ENCODE results near the gene CPB2.

CPB2 gene

DNA sequence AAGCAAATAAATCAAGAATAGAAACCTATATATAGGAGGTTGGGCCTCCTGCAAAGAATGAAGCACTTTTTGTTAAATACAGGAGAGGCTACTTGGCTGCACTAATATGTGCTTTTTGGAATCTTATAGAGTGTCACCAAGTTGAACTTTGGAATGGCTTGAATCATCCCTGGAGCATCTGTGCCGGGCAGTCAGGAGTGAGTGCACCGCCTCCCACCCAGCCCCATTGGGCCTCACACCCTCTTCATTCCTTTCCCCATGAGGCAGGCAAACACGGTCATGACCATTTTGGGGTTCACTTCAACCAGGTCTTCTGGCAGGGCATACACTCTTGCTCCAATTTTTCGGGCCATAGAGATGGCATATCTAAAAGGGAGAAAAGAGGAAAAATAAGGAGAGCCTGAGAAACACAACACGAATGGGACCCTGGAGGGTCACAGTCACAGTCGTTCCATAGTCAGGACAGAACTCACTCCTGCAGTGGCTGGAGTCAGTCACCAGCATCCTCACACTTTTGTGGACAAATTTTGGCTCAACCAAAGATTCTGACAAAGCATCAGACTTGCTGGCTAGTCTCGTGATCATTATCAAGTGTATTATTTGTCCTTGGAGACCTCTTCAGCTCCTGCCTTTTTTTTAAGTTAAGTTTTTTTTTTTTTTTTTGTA lies 22.7 kb upstream of the CPB2 start:
- ATAC-seq = no peak
- TF ChIP-seq ZC3H10 (CRISPR knock-in tag; IDR thresholded peaks at IDR 0.05) = no peak
- TF ChIP-seq PPARA (CRISPR knock-in tag; IDR thresholded peaks at IDR 0.05; ENCODE audit: borderline replicate concordance) = no peak
- no peak for TF ChIP-seq SNAI2 (CRISPR knock-in tag; IDR thresholded peaks at IDR 0.05)
- no peak for TF ChIP-seq CSDC2 (CRISPR knock-in tag; IDR thresholded peaks at IDR 0.05)
- TF ChIP-seq TSHZ2 (CRISPR knock-in tag; IDR thresholded peaks at IDR 0.05) = no peak
- no peak for TF ChIP-seq GLIS3 (CRISPR knock-in tag; IDR thresholded peaks at IDR 0.05)
- TF ChIP-seq BACH2 (CRISPR knock-in tag; IDR thresholded peaks at IDR 0.05; ENCODE audit: borderline replicate concordance) = no peak
- TF ChIP-seq, protein P1, sequence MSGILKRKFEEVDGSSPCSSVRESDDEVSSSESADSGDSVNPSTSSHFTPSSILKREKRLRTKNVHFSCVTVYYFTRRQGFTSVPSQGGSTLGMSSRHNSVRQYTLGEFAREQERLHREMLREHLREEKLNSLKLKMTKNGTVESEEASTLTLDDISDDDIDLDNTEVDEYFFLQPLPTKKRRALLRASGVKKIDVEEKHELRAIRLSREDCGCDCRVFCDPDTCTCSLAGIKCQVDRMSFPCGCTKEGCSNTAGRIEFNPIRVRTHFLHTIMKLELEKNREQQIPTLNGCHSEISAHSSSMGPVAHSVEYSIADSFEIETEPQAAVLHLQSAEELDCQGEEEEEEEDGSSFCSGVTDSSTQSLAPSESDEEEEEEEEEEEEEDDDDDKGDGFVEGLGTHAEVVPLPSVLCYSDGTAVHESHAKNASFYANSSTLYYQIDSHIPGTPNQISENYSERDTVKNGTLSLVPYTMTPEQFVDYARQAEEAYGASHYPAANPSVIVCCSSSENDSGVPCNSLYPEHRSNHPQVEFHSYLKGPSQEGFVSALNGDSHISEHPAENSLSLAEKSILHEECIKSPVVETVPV (CRISPR knock-in tag; IDR thresholded peaks at IDR 0.05) = no peak
- no peak for TF ChIP-seq ARNTL (CRISPR knock-in tag; IDR thresholded peaks at IDR 0.05; ENCODE audit: borderline replicate concordance, low read depth)
- no peak for TF ChIP-seq ESRRG (CRISPR knock-in tag; IDR thresholded peaks at IDR 0.05)
- no peak for TF ChIP-seq RARB (CRISPR knock-in tag; IDR thresholded peaks at IDR 0.05)
- no peak for TF ChIP-seq ZNF8 (CRISPR knock-in tag; IDR thresholded peaks at IDR 0.05)
- TF ChIP-seq OSR1 (CRISPR knock-in tag; IDR thresholded peaks at IDR 0.05) = no peak
- no peak for TF ChIP-seq ZFP30 (CRISPR knock-in tag; IDR thresholded peaks at IDR 0.05)
- TF ChIP-seq, protein P2, sequence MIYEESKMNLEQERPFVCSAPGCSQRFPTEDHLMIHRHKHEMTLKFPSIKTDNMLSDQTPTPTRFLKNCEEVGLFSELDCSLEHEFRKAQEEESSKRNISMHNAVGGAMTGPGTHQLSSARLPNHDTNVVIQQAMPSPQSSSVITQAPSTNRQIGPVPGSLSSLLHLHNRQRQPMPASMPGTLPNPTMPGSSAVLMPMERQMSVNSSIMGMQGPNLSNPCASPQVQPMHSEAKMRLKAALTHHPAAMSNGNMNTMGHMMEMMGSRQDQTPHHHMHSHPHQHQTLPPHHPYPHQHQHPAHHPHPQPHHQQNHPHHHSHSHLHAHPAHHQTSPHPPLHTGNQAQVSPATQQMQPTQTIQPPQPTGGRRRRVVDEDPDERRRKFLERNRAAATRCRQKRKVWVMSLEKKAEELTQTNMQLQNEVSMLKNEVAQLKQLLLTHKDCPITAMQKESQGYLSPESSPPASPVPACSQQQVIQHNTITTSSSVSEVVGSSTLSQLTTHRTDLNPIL (CRISPR knock-in tag; IDR thresholded peaks at IDR 0.05; ENCODE audit: low read depth) = no peak
- no peak for TF ChIP-seq ZNF565 (CRISPR knock-in tag; conservative IDR thresholded peaks at IDR 0.05; ENCODE audit: low read depth)
- no peak for TF ChIP-seq TOX (CRISPR knock-in tag; IDR thresholded peaks at IDR 0.05; ENCODE audit: borderline replicate concordance)
- TF ChIP-seq, protein P3, sequence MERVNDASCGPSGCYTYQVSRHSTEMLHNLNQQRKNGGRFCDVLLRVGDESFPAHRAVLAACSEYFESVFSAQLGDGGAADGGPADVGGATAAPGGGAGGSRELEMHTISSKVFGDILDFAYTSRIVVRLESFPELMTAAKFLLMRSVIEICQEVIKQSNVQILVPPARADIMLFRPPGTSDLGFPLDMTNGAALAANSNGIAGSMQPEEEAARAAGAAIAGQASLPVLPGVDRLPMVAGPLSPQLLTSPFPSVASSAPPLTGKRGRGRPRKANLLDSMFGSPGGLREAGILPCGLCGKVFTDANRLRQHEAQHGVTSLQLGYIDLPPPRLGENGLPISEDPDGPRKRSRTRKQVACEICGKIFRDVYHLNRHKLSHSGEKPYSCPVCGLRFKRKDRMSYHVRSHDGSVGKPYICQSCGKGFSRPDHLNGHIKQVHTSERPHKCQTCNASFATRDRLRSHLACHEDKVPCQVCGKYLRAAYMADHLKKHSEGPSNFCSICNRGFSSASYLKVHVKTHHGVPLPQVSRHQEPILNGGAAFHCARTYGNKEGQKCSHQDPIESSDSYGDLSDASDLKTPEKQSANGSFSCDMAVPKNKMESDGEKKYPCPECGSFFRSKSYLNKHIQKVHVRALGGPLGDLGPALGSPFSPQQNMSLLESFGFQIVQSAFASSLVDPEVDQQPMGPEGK (CRISPR knock-in tag; IDR thresholded peaks at IDR 0.05; ENCODE audit: borderline replicate concordance) = no peak

GRCh38 chr13:46126552-46127357 lies 21.9 kb upstream of the CPB2 start:
- peak; percentile 100 for ATAC-seq
- TF ChIP-seq TCF4 (CRISPR knock-in tag; IDR thresholded peaks at IDR 0.05; ENCODE audit: borderline replicate concordance) (no peak), ISL1 (CRISPR knock-in tag; IDR thresholded peaks at IDR 0.05) (no peak), CSDC2 (CRISPR knock-in tag; IDR thresholded peaks at IDR 0.05) (no peak), GLIS3 (CRISPR knock-in tag; IDR thresholded peaks at IDR 0.05) (no peak), ZNF565 (CRISPR knock-in tag; conservative IDR thresholded peaks at IDR 0.05; ENCODE audit: low read depth) (no peak), SNAI2 (CRISPR knock-in tag; IDR thresholded peaks at IDR 0.05) (no peak), PPARA (CRISPR knock-in tag; IDR thresholded peaks at IDR 0.05; ENCODE audit: borderline replicate concordance) (no peak), ZNF70 (CRISPR knock-in tag; IDR thresholded peaks at IDR 0.05) (no peak), ZFP30 (CRISPR knock-in tag; IDR thresholded peaks at IDR 0.05) (no peak), BACH2 (CRISPR knock-in tag; IDR thresholded peaks at IDR 0.05; ENCODE audit: borderline replicate concordance) (no peak), RARB (CRISPR knock-in tag; IDR thresholded peaks at IDR 0.05) (no peak), TOX (CRISPR knock-in tag; IDR thresholded peaks at IDR 0.05; ENCODE audit: borderline replicate concordance) (no peak), ESRRG (CRISPR knock-in tag; IDR thresholded peaks at IDR 0.05) (no peak), ARNTL (CRISPR knock-in tag; IDR thresholded peaks at IDR 0.05; ENCODE audit: borderline replicate concordance, low read depth) (no peak)
- TF ChIP-seq, protein P2 (CRISPR knock-in tag; IDR thresholded peaks at IDR 0.05; ENCODE audit: low read depth) = no peak
- TF ChIP-seq, protein P3 (CRISPR knock-in tag; IDR thresholded peaks at IDR 0.05; ENCODE audit: borderline replicate concordance) = no peak
- TF ChIP-seq, protein P1 (CRISPR knock-in tag; IDR thresholded peaks at IDR 0.05) = no peak
